ENCODE results near the gene PNPO.

The PNPO gene

DNA sequence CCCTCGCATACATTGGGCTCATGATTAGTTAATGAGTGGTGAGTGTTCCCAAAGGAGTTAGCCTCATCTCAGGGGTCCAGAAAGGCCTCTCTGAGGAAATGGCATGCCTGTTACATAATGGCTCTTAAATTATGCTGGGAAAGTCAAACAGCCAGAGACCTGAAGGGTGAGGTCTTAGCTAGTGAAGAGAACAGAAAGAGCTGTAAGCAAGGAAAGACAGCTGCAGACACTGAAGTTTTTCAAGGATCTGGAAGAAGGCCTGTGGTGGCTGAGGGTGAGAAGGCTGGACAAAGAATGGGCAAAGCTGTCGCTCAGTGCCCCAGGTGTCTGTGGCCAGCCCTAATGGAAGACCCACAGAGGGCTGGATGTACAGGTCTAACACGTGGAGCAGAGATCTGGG is 34.9 kb upstream of the PNPO start:
- no peak for DNase-seq (ENCODE audit: low spot score)
- no peak for TF ChIP-seq CTCF (IDR thresholded peaks at IDR 0.05; ENCODE audit: extremely low read depth, insufficient read depth, missing control alignments)
- in situ Hi-C loops (cut with MboI; ENCODE audit: low pct_unique_long_range_greater_than_20kb, low sequenced_read_pairs, unreplicated experiment): no loop called here

DNA sequence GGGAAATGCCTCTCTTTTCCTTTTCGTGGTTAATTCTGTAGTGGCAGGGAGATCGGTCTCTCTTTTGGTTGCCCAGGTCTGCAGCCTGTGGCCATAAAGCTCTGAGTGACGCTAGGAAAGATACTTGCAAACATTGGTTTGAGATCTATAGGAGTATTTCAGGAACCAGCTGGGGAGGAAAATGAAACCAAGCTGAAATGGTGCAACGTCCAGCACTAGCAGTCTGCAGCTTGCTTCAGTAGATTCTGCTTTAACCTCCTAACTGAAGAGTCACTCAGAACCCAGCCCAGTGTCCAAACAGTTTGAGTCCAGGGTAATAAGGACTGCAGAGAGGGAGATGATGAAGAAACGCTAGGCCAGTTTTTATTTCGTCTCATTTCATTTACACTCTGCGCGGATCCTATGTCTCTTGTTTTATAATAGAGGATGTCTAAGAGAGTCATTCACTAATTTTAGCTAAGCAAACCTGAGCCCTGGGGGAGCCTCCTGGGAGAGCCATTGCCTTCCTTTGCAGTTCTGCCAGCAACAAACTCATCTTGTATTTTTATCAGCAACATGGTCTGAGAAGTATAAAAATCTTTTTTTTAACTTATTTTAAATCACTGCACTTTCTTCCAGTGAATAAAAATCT is 33.3 kb upstream of the PNPO start:
- in situ Hi-C loops (cut with MboI; ENCODE audit: low pct_unique_long_range_greater_than_20kb, low sequenced_read_pairs, unreplicated experiment): no loop called here
- no peak for TF ChIP-seq CTCF (IDR thresholded peaks at IDR 0.05; ENCODE audit: extremely low read depth, insufficient read depth, missing control alignments)
- no peak for DNase-seq (ENCODE audit: low spot score)

DNA sequence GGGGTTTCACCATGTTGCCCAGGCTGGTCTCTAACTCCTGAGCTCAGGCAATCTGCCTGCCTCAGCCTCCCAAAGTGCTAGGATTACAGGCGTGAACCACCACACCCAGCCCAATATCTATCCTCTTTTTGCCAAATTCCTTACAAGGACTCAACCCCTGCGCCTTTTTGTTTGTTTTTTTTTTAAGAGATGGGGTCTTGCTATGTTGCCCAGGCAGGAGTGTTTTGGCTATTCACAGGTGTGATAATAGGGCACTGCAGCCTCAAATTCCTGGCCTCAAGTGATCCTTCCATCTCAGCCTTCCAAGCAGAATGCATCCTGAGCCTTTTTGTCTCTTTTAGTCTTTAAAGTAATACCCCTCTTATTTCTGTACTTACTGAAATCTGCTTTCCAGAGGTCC is 28.3 kb upstream of the PNPO start:
- DNase-seq (ENCODE audit: low spot score): no peak
- in situ Hi-C loops (cut with MboI; ENCODE audit: low pct_unique_long_range_greater_than_20kb, low sequenced_read_pairs, unreplicated experiment): no loop called here
- no peak for TF ChIP-seq CTCF (IDR thresholded peaks at IDR 0.05; ENCODE audit: extremely low read depth, insufficient read depth, missing control alignments)

- TF ChIP-seq CTCF (IDR thresholded peaks at IDR 0.05; ENCODE audit: extremely low read depth, insufficient read depth, missing control alignments): no peak
- DNase-seq (ENCODE audit: low spot score): no peak
- in situ Hi-C loops (cut with MboI; ENCODE audit: low pct_unique_long_range_greater_than_20kb, low sequenced_read_pairs, unreplicated experiment): no loop called here
Measured at GRCh38 chr17:47914306-47914948, 26.9 kb upstream of the PNPO start.

- no peak for TF ChIP-seq CTCF (IDR thresholded peaks at IDR 0.05; ENCODE audit: extremely low read depth, insufficient read depth, missing control alignments)
- in situ Hi-C loops (cut with MboI; ENCODE audit: low pct_unique_long_range_greater_than_20kb, low sequenced_read_pairs, unreplicated experiment): no loop called here
- DNase-seq (ENCODE audit: low spot score): no peak
Measured at GRCh38 chr17:47915776-47916398, 25.5 kb upstream of the PNPO start.

DNA sequence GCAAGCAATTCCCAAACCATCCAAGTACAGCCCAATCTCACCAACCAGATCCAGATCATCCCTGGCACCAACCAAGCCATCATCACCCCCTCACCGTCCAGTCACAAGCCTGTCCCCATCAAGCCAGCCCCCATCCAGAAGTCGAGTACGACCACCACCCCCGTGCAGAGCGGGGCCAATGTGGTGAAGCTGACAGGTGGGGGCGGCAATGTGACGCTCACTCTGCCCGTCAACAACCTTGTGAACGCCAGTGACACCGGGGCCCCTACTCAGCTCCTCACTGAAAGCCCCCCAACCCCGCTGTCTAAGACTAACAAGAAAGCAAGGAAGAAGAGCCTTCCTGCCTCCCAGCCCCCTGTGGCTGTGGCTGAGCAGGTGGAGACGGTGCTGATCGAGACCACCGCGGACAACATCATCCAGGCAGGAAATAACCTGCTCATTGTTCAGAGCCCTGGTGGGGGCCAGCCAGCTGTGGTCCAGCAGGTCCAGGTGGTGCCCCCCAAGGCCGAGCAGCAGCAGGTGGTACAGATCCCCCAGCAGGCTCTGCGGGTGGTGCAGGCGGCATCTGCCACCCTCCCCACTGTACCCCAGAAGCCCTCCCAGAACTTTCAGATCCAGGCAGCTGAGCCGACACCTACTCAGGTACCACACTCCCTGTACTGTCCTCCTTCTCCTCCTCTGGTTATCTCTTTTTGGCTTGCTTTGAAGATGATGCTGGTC is 24.7 kb upstream of the PNPO start:
- in situ Hi-C loops (cut with MboI; ENCODE audit: low pct_unique_long_range_greater_than_20kb, low sequenced_read_pairs, unreplicated experiment): no loop called here
- TF ChIP-seq CTCF (IDR thresholded peaks at IDR 0.05; ENCODE audit: extremely low read depth, insufficient read depth, missing control alignments): no peak
- no peak for DNase-seq (ENCODE audit: low spot score)
